ENCODE results near the gene NSD1.

The NSD1 gene

GRCh38 chr5:177131352-177132135 lies 2.0 kb upstream of the NSD1 start:
- H3K36me3 ChIP-seq (ENCODE audit: control insufficient read depth, low read length) = peaks cover 26% of the 10 kb centered on the region
- H3K9me3 ChIP-seq (ENCODE audit: control insufficient read depth, insufficient read depth, low read length) = no peaks in the 10 kb centered on the region
- no peaks in the 10 kb centered on the region for H4K20me1 ChIP-seq (ENCODE audit: control insufficient read depth, insufficient read depth, low read depth, low read length)
- peaks cover 45% of the 10 kb centered on the region for H3K4me1 ChIP-seq (ENCODE audit: control insufficient read depth, low read length)
- no peaks in the 10 kb centered on the region for H3K9me2 ChIP-seq (replicated peaks; ENCODE audit: control insufficient read depth, low read length)
- peaks cover 14% of the 10 kb centered on the region for H3F3A ChIP-seq (ENCODE audit: control insufficient read depth, insufficient read depth)
- peaks cover 25% of the 10 kb centered on the region for H3K79me2 ChIP-seq (ENCODE audit: control insufficient read depth, low read length)
- no peak overlapping the region for H3K4me3 ChIP-seq (ENCODE audit: low read length)
- no peak overlapping the region for H3K4me2 ChIP-seq (ENCODE audit: low read length)
- no peaks in the 10 kb centered on the region for H3K27me3 ChIP-seq (ENCODE audit: control insufficient read depth, low read length)
- H3K27ac ChIP-seq (ENCODE audit: low read depth, low read length) = no peak overlapping the region
- no peak for TF ChIP-seq CTCF (IDR thresholded peaks at IDR 0.05; ENCODE audit: low read depth, low read length, poor library complexity, severe bottlenecking)
- no peak for TF ChIP-seq EZH2phosphoT487 (IDR thresholded peaks at IDR 0.05; ENCODE audit: borderline replicate concordance, low read length)

- Histone ChIP-seq H3K4me1 (ENCODE audit: control insufficient read depth, low read length) (peaks cover 54% of the 10 kb centered on the region), H3K4me2 (ENCODE audit: low read length) (peak overlapping the region; percentile 73), H3K79me2 (ENCODE audit: control insufficient read depth, low read length) (peaks cover 34% of the 10 kb centered on the region), H3K27ac (ENCODE audit: low read depth, low read length) (peak overlapping the region; percentile 23; the same call in 1 of the 2 replicates), H3F3A (ENCODE audit: control insufficient read depth, insufficient read depth) (peaks cover 14% of the 10 kb centered on the region), H3K9me3 (ENCODE audit: control insufficient read depth, insufficient read depth, low read length) (no peaks in the 10 kb centered on the region), H3K4me3 (ENCODE audit: low read length) (peak overlapping the region; percentile 59), H4K20me1 (ENCODE audit: control insufficient read depth, insufficient read depth, low read depth, low read length) (no peaks in the 10 kb centered on the region), H3K9me2 (replicated peaks; ENCODE audit: control insufficient read depth, low read length) (no peaks in the 10 kb centered on the region), H3K27me3 (ENCODE audit: control insufficient read depth, low read length) (no peaks in the 10 kb centered on the region), H3K36me3 (ENCODE audit: control insufficient read depth, low read length) (peaks cover 35% of the 10 kb centered on the region)
- no peak for TF ChIP-seq CTCF (IDR thresholded peaks at IDR 0.05; ENCODE audit: low read depth, low read length, poor library complexity, severe bottlenecking)
- no peak for TF ChIP-seq EZH2phosphoT487 (IDR thresholded peaks at IDR 0.05; ENCODE audit: borderline replicate concordance, low read length)
Measured at GRCh38 chr5:177132136-177133095, 1.2 kb upstream of the NSD1 start.

GRCh38 chr5:177133853-177134696 lies 502 bp downstream of the NSD1 start:
- Histone ChIP-seq H3K9me2 (replicated peaks; ENCODE audit: control insufficient read depth, low read length) (no peaks in the 10 kb centered on the region), H3K9me3 (ENCODE audit: control insufficient read depth, insufficient read depth, low read length) (no peaks in the 10 kb centered on the region), H4K20me1 (ENCODE audit: control insufficient read depth, insufficient read depth, low read depth, low read length) (no peaks in the 10 kb centered on the region), H3K27me3 (ENCODE audit: control insufficient read depth, low read length) (no peaks in the 10 kb centered on the region), H3K4me3 (ENCODE audit: low read length) (peak overlapping the region; percentile 86), H3K27ac (ENCODE audit: low read depth, low read length) (peak overlapping the region; percentile 51), H3K79me2 (ENCODE audit: control insufficient read depth, low read length) (peaks cover 50% of the 10 kb centered on the region), H3K4me2 (ENCODE audit: low read length) (peak overlapping the region; percentile 73), H3K4me1 (ENCODE audit: control insufficient read depth, low read length) (peaks cover 46% of the 10 kb centered on the region), H3K36me3 (ENCODE audit: control insufficient read depth, low read length) (peaks cover 47% of the 10 kb centered on the region), H3F3A (ENCODE audit: control insufficient read depth, insufficient read depth) (peaks cover 14% of the 10 kb centered on the region)
- TF ChIP-seq EZH2phosphoT487 (IDR thresholded peaks at IDR 0.05; ENCODE audit: borderline replicate concordance, low read length) (no peak), CTCF (IDR thresholded peaks at IDR 0.05; ENCODE audit: low read depth, low read length, poor library complexity, severe bottlenecking) (no peak)

Data from DOHH2 (cell line).